Stimulated activated CD8-positive, alpha-beta memory T cell treated with anti-CD3 and anti-CD28 coated beads, Interleukin-15, amount 100 ng/mL, for 1 hour (primary cell): ENCODE results near the gene GPR146.
A peak's percentile ranks its signal among the peaks of the same experiment; 100 is the strongest.

Experiments
- DNase-seq: peaks from one replicate; pipeline ENCODE4 v3.0.0-alpha.2; 2020; ENCODE audit warnings: low read depth

The GPR146 gene

DNA sequence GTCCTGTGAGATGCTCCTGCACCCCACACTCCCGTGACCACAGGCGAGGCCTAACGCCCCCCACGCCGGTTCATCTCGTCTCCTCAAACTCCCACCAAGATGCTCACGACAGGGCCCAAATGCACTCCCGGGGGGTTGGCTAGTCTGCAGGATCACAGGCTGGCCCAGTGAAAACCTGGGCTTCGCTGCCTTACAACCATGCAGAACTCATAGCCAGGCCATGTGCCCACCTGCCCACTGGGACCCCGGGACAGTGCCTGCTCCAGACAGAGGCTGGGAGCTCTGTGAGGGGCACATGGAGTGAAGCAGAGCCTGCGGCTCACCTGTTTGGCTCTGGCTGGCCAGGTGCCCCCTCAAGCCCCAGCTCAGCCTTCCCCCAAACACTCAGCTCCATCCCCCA lies 34.2 kb downstream of the GPR146 start:
- DNase-seq: no peak

DNA sequence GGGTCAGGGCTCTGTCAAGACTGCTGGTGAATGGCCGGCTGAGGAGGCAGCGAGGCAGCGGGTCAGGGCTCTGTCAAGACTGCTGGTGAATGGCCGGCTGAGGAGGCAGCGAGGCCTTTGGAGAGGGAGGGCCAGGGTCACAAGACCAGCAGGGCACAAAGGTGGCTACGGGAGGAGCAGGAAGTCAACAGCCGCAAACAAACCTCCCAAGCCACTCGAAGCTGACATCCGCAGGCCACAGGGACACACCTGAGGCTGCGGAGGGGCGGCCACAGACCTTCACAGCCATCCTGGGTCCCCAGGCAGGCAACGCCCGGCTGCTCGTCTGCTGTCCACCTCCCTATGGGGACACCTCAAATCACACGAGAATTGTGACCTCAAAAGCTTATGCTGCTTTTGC lies 34.6 kb downstream of the GPR146 start:
- no peak for DNase-seq

- no peak for DNase-seq
Observed at GRCh38 chr7:1079546-1079945, 35.2 kb downstream of the GPR146 start.

- no peak for DNase-seq
Observed at GRCh38 chr7:1080252-1080920, 36.0 kb downstream of the GPR146 start.

DNA sequence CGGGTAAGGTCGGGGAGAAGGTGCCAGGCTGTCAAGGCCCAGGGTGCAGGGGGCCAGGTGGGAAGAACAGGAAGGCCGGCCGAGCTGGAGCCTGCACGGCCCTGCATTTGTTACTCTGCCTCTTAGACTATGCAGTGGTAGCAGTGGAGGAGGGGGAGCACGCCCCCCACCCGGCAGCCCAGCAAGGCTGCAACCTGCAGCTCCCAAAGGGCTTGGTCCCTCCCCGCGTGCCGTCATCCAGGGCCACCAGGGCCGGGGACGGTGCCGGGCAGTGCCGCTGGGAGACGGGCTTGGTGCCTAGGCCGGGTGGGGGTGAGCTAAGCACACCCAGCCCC lies 36.5 kb downstream of the GPR146 start:
- no peak for DNase-seq

GRCh38 chr7:1081336-1081735 lies 37.0 kb downstream of the GPR146 start:
- DNase-seq: no peak

DNA sequence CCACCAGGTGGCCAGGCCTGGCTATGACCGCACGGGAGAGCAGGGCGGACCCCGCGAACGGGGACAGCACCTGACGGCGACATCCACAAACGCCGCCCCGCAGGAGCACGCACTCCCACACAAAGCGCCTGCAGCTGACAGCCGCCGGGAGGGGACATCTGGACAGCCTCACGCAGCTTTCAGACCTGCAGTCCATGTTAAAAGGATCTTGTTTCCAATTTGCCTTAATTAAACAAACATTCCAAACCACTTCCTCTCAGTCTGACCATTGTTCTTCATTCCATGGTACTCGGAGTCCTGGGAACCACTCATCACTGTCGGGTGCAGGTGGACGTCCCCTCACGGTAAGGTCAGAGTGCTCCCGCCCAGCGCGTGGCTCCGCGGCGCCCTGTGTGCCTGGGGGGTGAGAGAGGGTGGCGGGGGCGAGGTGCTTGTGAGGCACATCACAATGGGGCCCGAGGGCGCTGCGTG lies 37.6 kb downstream of the GPR146 start:
- DNase-seq: no peak

- no peak for DNase-seq
Observed at GRCh38 chr7:1083729-1084657, 39.6 kb downstream of the GPR146 start.

GRCh38 chr7:1085266-1085665 lies 40.9 kb downstream of the GPR146 start:
- no peak for DNase-seq

DNA sequence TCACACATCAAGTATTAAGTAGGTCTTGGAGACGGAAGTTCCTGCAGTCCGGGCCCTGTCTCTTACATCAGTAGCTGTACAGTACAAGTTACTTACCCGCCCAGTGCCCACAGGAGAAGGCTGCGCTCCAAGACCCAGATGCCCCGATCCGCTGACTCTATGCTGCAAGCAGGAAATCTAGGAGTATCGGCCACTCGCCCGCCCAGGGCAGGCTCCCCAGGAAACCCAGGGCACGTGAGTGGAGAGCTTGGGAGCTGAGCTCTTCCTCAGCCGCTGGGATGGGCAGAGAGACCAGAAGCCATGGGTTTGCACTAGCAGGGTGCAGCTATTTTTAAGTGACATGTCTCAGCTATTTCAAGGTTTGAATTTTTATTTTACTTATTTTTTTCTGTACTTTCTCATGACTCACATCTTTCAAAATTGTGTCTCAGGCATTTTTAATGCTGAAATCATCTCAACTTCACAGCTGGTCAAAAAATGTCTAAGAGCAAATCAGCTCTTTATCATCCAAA lies 41.6 kb downstream of the GPR146 start:
- DNase-seq: no peak

GRCh38 chr7:1086588-1087464 lies 42.5 kb downstream of the GPR146 start:
- DNase-seq: peak; percentile 61

DNA sequence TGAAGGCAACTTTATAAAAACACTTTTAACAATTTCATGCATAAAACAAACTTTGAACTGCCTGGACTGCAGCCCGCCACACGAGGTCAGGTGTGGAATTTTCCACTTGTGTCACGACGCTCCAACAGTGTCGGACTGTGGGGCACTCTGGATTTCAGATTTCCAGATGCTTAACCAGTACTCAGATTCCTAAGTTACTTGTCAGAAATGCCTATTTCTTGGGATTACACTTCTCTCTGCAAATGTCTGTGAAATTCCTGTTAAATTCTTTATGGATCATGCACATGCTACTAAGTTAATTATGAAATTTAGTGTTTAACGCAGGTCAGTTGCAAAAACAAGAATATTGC lies 43.1 kb downstream of the GPR146 start:
- DNase-seq: no peak

- no peak for DNase-seq
Observed at GRCh38 chr7:1087952-1088920, 43.9 kb downstream of the GPR146 start, which contains the start of gene GPER1. TSS of gene GPER1 (plus strand) at chr7:1088113. CDS start at chr7:1091729, 3,616 bp downstream.

GRCh38 chr7:1090236-1090635 lies 45.9 kb downstream of the GPR146 start:
- DNase-seq: no peak

DNA sequence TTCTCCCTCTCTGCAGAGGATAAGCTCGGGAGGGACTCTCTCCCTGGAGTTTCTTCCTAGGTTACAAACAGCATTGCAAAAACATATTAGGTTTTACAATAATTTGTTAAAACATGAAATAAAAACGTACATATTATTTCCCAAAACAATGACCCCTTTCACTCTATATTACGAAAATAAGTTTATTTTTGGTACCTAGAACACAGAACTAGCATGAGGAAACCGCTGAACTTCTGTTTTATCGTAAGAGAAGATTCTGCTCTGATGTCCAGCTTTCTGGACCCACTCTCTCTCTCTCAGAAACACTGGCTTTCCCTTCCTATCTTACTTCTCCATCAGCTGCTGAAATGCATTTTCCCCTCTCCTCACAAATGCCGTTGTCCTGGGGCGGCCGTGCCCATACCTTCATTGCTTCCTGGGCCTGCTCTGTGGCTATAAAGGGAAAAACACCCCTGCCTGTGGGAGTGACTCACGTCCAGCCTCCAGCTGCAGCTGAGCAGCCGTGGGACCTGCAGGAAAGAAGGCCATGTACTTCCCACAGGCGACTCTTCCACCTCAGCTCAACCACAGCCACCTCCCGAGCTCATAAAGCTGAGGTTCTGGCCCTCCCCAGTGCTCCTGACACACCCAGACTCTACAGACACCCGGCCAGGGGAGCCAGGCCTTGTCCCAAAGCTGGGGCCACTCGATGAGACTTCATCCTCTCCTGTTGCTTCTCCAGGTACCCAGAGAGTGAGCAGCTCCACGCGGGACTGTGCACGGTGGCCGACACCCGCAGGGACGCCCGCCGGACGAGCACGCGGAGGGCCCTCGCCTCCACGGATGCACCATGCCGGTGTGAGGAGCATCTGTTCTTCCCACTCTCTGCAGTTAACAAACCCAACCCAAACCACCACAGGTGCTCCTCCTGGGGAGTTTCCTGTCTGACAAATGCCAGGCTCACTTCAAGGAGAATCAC lies 46.6 kb downstream of the GPR146 start:
- no peak for DNase-seq

DNA sequence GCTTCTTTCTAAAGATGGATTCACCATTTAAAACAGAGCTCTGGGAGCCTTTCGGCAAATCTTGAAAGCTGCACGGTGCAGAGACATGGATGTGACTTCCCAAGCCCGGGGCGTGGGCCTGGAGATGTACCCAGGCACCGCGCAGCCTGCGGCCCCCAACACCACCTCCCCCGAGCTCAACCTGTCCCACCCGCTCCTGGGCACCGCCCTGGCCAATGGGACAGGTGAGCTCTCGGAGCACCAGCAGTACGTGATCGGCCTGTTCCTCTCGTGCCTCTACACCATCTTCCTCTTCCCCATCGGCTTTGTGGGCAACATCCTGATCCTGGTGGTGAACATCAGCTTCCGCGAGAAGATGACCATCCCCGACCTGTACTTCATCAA lies 47.3 kb downstream of the GPR146 start:
- DNase-seq: no peak

DNA sequence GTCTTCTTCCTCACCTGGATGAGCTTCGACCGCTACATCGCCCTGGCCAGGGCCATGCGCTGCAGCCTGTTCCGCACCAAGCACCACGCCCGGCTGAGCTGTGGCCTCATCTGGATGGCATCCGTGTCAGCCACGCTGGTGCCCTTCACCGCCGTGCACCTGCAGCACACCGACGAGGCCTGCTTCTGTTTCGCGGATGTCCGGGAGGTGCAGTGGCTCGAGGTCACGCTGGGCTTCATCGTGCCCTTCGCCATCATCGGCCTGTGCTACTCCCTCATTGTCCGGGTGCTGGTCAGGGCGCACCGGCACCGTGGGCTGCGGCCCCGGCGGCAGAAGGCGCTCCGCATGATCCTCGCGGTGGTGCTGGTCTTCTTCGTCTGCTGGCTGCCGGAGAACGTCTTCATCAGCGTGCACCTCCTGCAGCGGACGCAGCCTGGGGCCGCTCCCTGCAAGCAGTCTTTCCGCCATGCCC lies 47.9 kb downstream of the GPR146 start:
- no peak for DNase-seq

GRCh38 chr7:1092806-1093501 lies 48.6 kb downstream of the GPR146 start:
- no peak for DNase-seq

DNA sequence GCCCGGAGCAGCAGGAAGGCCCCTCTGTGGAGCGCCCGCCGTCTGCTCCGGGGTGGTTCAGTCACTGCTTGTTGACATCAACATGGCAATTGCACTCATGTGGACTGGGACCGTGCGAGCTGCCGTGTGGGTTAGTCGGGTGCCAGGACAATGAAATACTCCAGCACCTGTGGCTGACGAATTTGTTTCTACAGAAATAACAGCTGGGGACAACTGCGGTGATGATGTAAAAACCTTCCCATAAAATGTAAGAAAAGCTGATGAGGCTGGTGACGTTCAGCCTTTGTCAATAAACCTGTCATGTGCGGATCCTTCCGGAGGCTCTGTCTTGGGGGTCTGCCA lies 49.1 kb downstream of the GPR146 start:
- no peak for DNase-seq
